ENCODE measurements around the gene LAMC1. TPM values are rescaled to one million over a fixed set of nuclear protein-coding genes. Genes with fewer than 3 reads are reported as not detected.

LAMC1 gene
- total RNA-seq, 1 experiment from 2014 or later = 61.2 TPM

- Histone ChIP-seq H2AFZ (ENCODE audit: low read depth, low read length, poor library complexity, severe bottlenecking) (no peak overlapping the region), H3K4me1 (ENCODE audit: control insufficient read depth in 1 of 2, insufficient read depth in 2 of 2, low read length in 2 of 2) (peaks cover 14 to 26% of the 10 kb centered on the region in 2 experiments), H4K20me1 (ENCODE audit: insufficient read depth) (no peaks in the 10 kb centered on the region), H3K27ac (ENCODE audit: low read depth, low read length) (no peak overlapping the region), H3K79me2 (ENCODE audit: insufficient read depth, low read length) (peaks cover 31% of the 10 kb centered on the region), H3K36me3 (ENCODE audit: control insufficient read depth in 1 of 2, insufficient read depth in 2 of 2, low read length in 2 of 2) (no peaks in the 10 kb centered on the region), H3K9me3 (ENCODE audit: control insufficient read depth in 1 of 2, insufficient read depth in 1 of 2, low read depth in 1 of 2, low read length in 2 of 2) (no peaks in the 10 kb centered on the region), H3K4me2 (ENCODE audit: low read length) (peak overlapping the region; percentile 30), H3K27me3 (ENCODE audit: insufficient read depth, low read length) (no peaks in the 10 kb centered on the region), H3K9ac (ENCODE audit: low read length) (no peak overlapping the region), H3K9me2 (ENCODE audit: insufficient read depth) (no peaks in the 10 kb centered on the region), H3K4me3 (replicated peaks in 1 of 2; ENCODE audit: low read depth in 1 of 2, low read length in 2 of 2) (no peak overlapping the region)
- TF ChIP-seq TCF7L2 (IDR thresholded peaks at IDR 0.05; ENCODE audit: borderline replicate concordance, extremely low read depth, insufficient read depth, insufficient read length) = no peak
- no peak for TF ChIP-seq ZBTB33 (IDR thresholded peaks at IDR 0.05; ENCODE audit: extremely low read depth, insufficient replicate concordance, low read length)
- TF ChIP-seq FOSL1 (IDR thresholded peaks at IDR 0.05; ENCODE audit: low read depth) = no peak
- no peak for TF ChIP-seq SIN3A (IDR thresholded peaks at IDR 0.05; ENCODE audit: low read depth)
- TF ChIP-seq POLR2A (IDR thresholded peaks at IDR 0.05; ENCODE audit: borderline replicate concordance, extremely low read depth, insufficient read depth, insufficient read length) = no peak
- TF ChIP-seq, protein P1, sequence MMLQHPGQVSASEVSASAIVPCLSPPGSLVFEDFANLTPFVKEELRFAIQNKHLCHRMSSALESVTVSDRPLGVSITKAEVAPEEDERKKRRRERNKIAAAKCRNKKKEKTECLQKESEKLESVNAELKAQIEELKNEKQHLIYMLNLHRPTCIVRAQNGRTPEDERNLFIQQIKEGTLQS (IDR thresholded peaks at IDR 0.05) = no peak
- no peak for TF ChIP-seq YY1 (IDR thresholded peaks at IDR 0.05; ENCODE audit: extremely low read depth, insufficient replicate concordance, low read depth, low read length)
- no peak for DNase-seq (ENCODE audit: low read depth, low spot score)
- BruUV-seq (replicated peaks) = no TSS peak
- CTCF ChIA-PET = no interaction called here
- peak; percentile 57 for ATAC-seq
- POLR2A ChIA-PET = no interaction called here
- intact Hi-C loops (cut with micrococcal nuclease) = no loop called here
- RAD21 ChIA-PET (ENCODE audit: low non-redundant PET in 1 of 2, low total read pairs in 2 of 2, uncharacterized antibody in 2 of 2, unreplicated experiment in 2 of 2) = no interaction called here
Measured at GRCh38 chr1:183080406-183080805, 57.2 kb downstream of the LAMC1 start.

Measured in HCT116 (cell line).